Vagina (tissue), 2 donors: ENCODE measurements around the gene MKKS. TPM values are rescaled to one million over a fixed set of nuclear protein-coding genes. Genes with fewer than 3 reads are reported as not detected.

ENCODE experiments used
- DNase-seq, 2 donors: peaks; one replicate each; pipeline ENCODE4 v3.0.0-alpha.2; 2017; ENCODE audit errors: extremely low spot score in 2 of 2
- H3K27ac ChIP-seq: fragments of 200-600 bp; sonication (generic); one replicate; pipeline ENCODE4 v1.5.1; 2019
- H3K27me3 ChIP-seq: fragments of 200-600 bp; sonication (generic); one replicate; pipeline ENCODE4 v1.5.1; 2019
- H3K36me3 ChIP-seq, 2 donors: fragments of 200-600 bp; sonication (generic); one replicate each; pipeline ENCODE4 v1.5.1; 2017 to 2019
- H3K4me1 ChIP-seq: fragments of 200-600 bp; sonication (generic); one replicate; pipeline ENCODE4 v1.5.1; 2019
- H3K4me3 ChIP-seq, 2 donors: fragments of 200-600 bp; sonication (generic); 1 replicate in 1 of 2; 2 replicates in 1 of 2; pipeline ENCODE4 v1.5.1; 2016 to 2019
- H3K9me3 ChIP-seq: fragments of 200-600 bp; sonication (generic); one replicate; pipeline ENCODE4 v1.5.1; 2019
- POLR2A ChIP-seq, 2 donors: fragments of 450-650 bp; IDR thresholded peaks; one replicate each; pipeline ENCODE4 v1.6.1; 2017; ENCODE audit warnings: antibody characterized with exemption in 2 of 2, mild to moderate bottlenecking in 2 of 2, moderate library complexity in 2 of 2
- POLR2AphosphoS5 ChIP-seq, 2 donors: sonication (generic); formaldehyde crosslinking; IDR thresholded peaks; one replicate each; pipeline ENCODE4 v1.9.0; 2017; ENCODE audit warnings: antibody characterized with exemption in 2 of 2, mild to moderate bottlenecking in 2 of 2, low read depth in 1 of 2; ENCODE audit not compliant: insufficient read depth in 1 of 2
- intact Hi-C: fragments of 100-400 bp; cut with DNase I; formaldehyde crosslinking; loops from one replicate; pipeline ENCODE4 v1.15.1; 2023
- total RNA-seq: library from RNA; depleted of rRNA; stranded (reverse); fragments of >200 nt; gene quantifications from one replicate; pipeline ENCODE4 v1.2.3, GENCODE V29; 2016
- TF ChIP-seq, protein P1 (sequence below), 3 experiments: fragments of 450-650 bp in 2 of 3; fragments of 200-600 bp in 1 of 3; sonication (generic) in 1 of 3; IDR thresholded peaks; one replicate each; pipeline ENCODE4 v1.5.1; 2017 to 2019; ENCODE audit warnings: antibody characterized with exemption in 3 of 3, mild to moderate bottlenecking in 2 of 3, moderate library complexity in 2 of 3

The MKKS gene
- total RNA-seq, 1 donor from 2014 or later = 12.5 TPM

DNA sequence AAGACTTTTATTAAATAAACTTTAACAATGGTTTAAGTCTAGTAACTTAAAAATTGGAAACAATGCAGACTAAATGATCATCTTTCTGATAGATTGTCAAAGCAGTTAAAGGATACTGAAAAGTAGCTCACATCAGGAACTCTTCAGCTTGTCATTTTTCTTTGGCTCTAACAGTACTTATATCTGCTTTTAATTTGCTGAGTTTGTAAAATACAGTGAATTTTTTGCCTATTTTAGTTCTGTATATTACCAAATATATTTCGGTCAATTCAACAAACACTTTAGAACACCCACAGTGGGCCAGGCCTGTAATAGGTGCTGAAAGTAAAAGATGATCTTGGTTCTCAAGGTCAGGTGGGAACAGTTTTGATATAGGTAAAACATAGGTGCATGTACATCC lies 22.3 kb downstream of the MKKS start:
- DNase-seq = no peak
- Histone ChIP-seq H3K9me3 (no peaks in the 10 kb centered on the region), H3K27ac (no peak overlapping the region), H3K27me3 (no peaks in the 10 kb centered on the region), H3K4me1 (no peaks in the 10 kb centered on the region), H3K4me3 (no peak overlapping the region), H3K36me3 (peaks cover 0 to 8% of the 10 kb centered on the region in 2 donors)
- intact Hi-C loops = no loop called here
- TF ChIP-seq, protein P1, sequence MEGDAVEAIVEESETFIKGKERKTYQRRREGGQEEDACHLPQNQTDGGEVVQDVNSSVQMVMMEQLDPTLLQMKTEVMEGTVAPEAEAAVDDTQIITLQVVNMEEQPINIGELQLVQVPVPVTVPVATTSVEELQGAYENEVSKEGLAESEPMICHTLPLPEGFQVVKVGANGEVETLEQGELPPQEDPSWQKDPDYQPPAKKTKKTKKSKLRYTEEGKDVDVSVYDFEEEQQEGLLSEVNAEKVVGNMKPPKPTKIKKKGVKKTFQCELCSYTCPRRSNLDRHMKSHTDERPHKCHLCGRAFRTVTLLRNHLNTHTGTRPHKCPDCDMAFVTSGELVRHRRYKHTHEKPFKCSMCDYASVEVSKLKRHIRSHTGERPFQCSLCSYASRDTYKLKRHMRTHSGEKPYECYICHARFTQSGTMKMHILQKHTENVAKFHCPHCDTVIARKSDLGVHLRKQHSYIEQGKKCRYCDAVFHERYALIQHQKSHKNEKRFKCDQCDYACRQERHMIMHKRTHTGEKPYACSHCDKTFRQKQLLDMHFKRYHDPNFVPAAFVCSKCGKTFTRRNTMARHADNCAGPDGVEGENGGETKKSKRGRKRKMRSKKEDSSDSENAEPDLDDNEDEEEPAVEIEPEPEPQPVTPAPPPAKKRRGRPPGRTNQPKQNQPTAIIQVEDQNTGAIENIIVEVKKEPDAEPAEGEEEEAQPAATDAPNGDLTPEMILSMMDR (IDR thresholded peaks at IDR 0.05) = no peak
- TF ChIP-seq POLR2A (IDR thresholded peaks at IDR 0.05) (no peak), POLR2AphosphoS5 (IDR thresholded peaks at IDR 0.05; ENCODE audit: insufficient read depth in 1 of 2, low read depth in 1 of 2) (no peak)

DNA sequence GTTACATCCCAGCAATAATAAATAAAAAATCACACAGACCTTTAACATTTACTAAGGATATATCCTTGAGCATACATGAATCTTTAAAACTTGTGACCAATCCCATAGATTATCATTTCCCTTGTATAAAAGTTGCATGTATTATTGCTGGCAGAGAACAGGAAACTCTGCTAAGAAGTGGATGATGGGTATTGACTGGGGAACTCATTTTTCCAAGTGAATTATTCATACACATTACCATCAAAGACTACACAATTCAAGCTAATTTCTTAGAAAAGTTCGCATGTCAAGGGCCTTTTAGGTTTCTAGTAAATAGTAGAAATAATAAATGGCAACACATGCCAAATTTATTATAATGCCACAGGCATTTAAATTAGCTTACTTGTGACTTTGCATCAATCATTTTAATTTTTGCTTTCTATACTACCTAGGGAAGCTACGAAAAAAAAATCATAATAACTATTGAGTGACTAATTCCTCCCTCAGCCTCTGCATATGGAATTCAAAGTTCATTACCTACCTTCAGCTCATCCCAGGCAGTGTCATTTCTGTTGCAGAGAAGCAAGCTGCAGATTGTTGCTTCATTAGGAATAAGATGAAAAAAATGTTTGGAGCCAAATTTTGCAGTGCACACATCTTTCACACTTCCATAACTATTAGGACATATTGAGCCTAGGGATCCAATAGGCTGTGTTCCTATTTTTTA lies 25.8 kb downstream of the MKKS start:
- Histone ChIP-seq H3K4me1 (no peaks in the 10 kb centered on the region), H3K4me3 (no peak overlapping the region), H3K9me3 (no peaks in the 10 kb centered on the region), H3K36me3 (peaks cover 0 to 17% of the 10 kb centered on the region in 2 donors), H3K27ac (no peak overlapping the region), H3K27me3 (no peaks in the 10 kb centered on the region)
- TF ChIP-seq POLR2AphosphoS5 (IDR thresholded peaks at IDR 0.05; ENCODE audit: insufficient read depth in 1 of 2, low read depth in 1 of 2) (no peak), POLR2A (IDR thresholded peaks at IDR 0.05) (no peak)
- TF ChIP-seq, protein P1 (IDR thresholded peaks at IDR 0.05) = no peak
- intact Hi-C loops = no loop called here
- no peak for DNase-seq

DNA sequence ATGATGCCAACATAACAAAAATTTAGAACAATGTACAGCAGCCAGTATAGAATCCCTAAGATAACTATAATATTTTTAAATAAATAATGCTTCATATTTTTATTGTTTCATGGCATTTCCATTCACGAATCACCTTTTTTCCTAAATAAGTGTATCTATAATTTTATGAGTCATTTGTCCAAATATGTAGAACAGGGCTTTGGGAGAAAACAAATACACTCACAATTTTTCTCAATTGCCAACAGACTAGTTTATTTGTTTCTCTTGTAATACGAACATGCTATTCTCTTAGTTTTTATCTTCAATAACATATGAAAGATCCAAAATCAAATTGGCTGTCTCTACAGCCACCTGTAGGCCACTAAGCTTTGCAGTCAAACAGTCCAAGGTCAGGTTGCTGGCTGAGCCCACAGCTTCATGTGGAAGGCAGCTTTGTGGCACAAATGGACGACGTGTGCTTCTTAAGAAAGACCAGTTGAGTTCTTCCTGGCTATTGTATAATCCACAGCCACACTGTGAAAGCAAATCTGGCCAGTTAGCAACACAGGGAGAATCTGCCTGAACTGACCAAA lies 29.0 kb downstream of the MKKS start:
- no peak for DNase-seq
- H3K36me3 ChIP-seq = peaks cover 0 to 12% of the 10 kb centered on the region in 2 donors
- no peaks in the 10 kb centered on the region for H3K4me1 ChIP-seq
- no peaks in the 10 kb centered on the region for H3K9me3 ChIP-seq
- TF ChIP-seq POLR2A (IDR thresholded peaks at IDR 0.05) = no peak
- no peak for TF ChIP-seq POLR2AphosphoS5 (IDR thresholded peaks at IDR 0.05; ENCODE audit: insufficient read depth in 1 of 2, low read depth in 1 of 2)
- TF ChIP-seq, protein P1 (IDR thresholded peaks at IDR 0.05) = no peak
- H3K27ac ChIP-seq = no peak overlapping the region
- no peak overlapping the region for H3K4me3 ChIP-seq
- no peaks in the 10 kb centered on the region for H3K27me3 ChIP-seq
- intact Hi-C loops = no loop called here

DNA sequence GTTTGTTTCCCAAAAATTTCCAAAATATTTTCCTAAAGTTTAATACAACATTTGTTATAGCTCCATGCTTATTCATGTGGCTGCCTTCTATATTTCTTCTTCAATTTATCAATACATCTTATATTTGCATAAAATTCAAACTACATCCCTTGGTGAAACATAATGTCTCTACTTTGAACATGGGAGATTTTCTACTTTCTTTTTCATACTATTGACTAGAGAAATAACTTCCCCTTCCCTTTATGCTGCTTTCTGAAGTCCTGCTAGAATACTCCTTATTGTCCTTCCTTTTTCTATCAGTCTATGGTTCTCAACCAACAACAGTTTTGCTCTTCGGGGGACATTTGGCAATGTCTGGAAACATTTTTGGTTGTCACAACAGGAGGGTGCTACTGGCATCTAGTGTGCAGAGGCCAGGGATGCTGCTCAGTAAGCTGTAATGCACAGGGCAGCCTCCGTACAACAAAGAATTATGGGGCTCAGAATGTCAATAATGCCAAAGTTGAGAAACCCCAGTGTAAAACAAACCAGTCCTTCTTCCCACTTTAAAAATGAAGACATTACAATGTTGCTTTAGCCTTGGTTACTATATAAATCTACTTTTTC lies 29.9 kb downstream of the MKKS start:
- Histone ChIP-seq H3K27ac (no peak overlapping the region), H3K4me1 (no peaks in the 10 kb centered on the region), H3K4me3 (no peak overlapping the region), H3K27me3 (no peaks in the 10 kb centered on the region), H3K9me3 (no peaks in the 10 kb centered on the region), H3K36me3 (peaks cover 0 to 12% of the 10 kb centered on the region in 2 donors)
- intact Hi-C loops = no loop called here
- DNase-seq = no peak
- no peak for TF ChIP-seq POLR2AphosphoS5 (IDR thresholded peaks at IDR 0.05; ENCODE audit: insufficient read depth in 1 of 2, low read depth in 1 of 2)
- TF ChIP-seq, protein P1 (IDR thresholded peaks at IDR 0.05) = no peak
- TF ChIP-seq POLR2A (IDR thresholded peaks at IDR 0.05) = no peak
